Tibial nerve (tissue), 4 donors: ENCODE measurements around the gene CHURC1.

ENCODE experiments used
- CTCF ChIP-seq, 5 experiments: fragments of 200-600 bp in 3 of 5; fragments of 450-650 bp in 2 of 5; sonication (generic) in 3 of 5; IDR thresholded peaks; one replicate each; pipeline ENCODE4 v1.5.1; 2016 to 2019; ENCODE audit warnings: antibody characterized with exemption in 5 of 5, mild to moderate bottlenecking in 3 of 5, moderate library complexity in 2 of 5
- EP300 ChIP-seq, 2 donors: sonication (generic); formaldehyde crosslinking; IDR thresholded peaks; one replicate each; pipeline ENCODE4 v1.6.1; 2017; ENCODE audit warnings: antibody characterized with exemption in 2 of 2, mild to moderate bottlenecking in 1 of 2
- POLR2A ChIP-seq, 2 donors: fragments of 450-650 bp; IDR thresholded peaks; one replicate each; pipeline ENCODE4 v1.6.1; 2017; ENCODE audit warnings: antibody characterized with exemption in 2 of 2, mild to moderate bottlenecking in 2 of 2, moderate library complexity in 2 of 2

DNA sequence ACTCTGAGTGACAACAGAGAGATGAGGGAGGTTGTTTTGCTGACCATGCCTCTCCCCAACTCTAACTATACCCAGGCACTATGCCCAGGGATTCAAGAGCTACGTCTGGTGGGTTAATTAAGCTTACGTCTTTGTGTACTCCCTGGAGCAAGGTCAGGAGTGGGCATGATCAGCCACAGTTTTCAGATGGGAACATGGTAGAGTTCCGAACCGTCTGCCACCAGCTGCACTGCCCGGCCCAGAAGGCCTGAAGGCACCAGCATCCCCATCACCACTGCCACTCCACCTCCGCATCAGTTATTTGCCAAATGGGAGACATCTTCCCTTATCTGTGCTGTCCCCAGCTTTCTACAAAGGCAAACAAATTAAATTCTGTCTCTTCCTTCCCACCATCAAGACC, 39.4 kb downstream of the CHURC1 start:
- no peak for TF ChIP-seq CTCF (IDR thresholded peaks at IDR 0.05)
- no peak for TF ChIP-seq EP300 (IDR thresholded peaks at IDR 0.05)
- TF ChIP-seq POLR2A (IDR thresholded peaks at IDR 0.05), result no peak
